WERI-Rb-1 (cell line): Measurements from ENCODE around the gene ANKRD40CL.

ENCODE experiments used
- DNase-seq: peaks from one replicate; pipeline ENCODE4 v3.0.0-alpha.2; 2020
- H3K27ac ChIP-seq: fragments of 250-450 bp; sonication (Bioruptor Pico); 2 replicates; pipeline ENCODE4 v1.5.1; 2020; ENCODE audit warnings: mild to moderate bottlenecking, moderate library complexity
- H3K27me3 ChIP-seq: fragments of 250-450 bp; sonication (Bioruptor Pico); 2 replicates; pipeline ENCODE4 v1.5.1; 2021; ENCODE audit warnings: mild to moderate bottlenecking, low read depth, moderate library complexity; ENCODE audit not compliant: insufficient read depth, severe bottlenecking
- H3K36me3 ChIP-seq: fragments of 250-450 bp; sonication (Bioruptor Pico); 2 replicates; pipeline ENCODE4 v1.5.1; 2020; ENCODE audit warnings: mild to moderate bottlenecking, moderate library complexity
- H3K4me3 ChIP-seq: 2 replicates; pipeline ENCODE4 v1.5.1; 2011; ENCODE audit warnings: low read depth, mild to moderate bottlenecking, control low read depth, low read length
- H3K9me3 ChIP-seq: fragments of 250-450 bp; sonication (Bioruptor Pico); 2 replicates; pipeline ENCODE4 v1.5.1; 2021; ENCODE audit warnings: mild to moderate bottlenecking, moderate library complexity; ENCODE audit not compliant: severe bottlenecking
- CTCF ChIP-seq: IDR thresholded peaks from 2 replicates; pipeline ENCODE4 v1.5.1; 2011; ENCODE audit warnings: low read depth, mild to moderate bottlenecking, control low read depth, inconsistent platforms, low read length

ANKRD40CL gene

GRCh38 chr17:50778471-50778870 lies 11.2 kb upstream of the ANKRD40CL start:
- Histone ChIP-seq H3K27me3 (no peaks in the 10 kb centered on the region), H3K27ac (no peak overlapping the region), H3K36me3 (no peaks in the 10 kb centered on the region), H3K9me3 (no peaks in the 10 kb centered on the region), H3K4me3 (no peak overlapping the region)
- DNase-seq: no peak
- TF ChIP-seq CTCF: no peak

GRCh38 chr17:50775926-50776325 lies 8.6 kb upstream of the ANKRD40CL start:
- no peak for DNase-seq
- Histone ChIP-seq H3K27me3 (no peaks in the 10 kb centered on the region), H3K27ac (no peak overlapping the region), H3K9me3 (no peaks in the 10 kb centered on the region), H3K36me3 (no peaks in the 10 kb centered on the region), H3K4me3 (no peak overlapping the region)
- TF ChIP-seq CTCF: no peak

- Histone ChIP-seq H3K4me3 (no peak overlapping the region), H3K9me3 (no peaks in the 10 kb centered on the region), H3K27ac (no peak overlapping the region), H3K36me3 (no peaks in the 10 kb centered on the region), H3K27me3 (no peaks in the 10 kb centered on the region)
- no peak for DNase-seq
- TF ChIP-seq CTCF: peak; percentile 37; the same call in 1 of the 2 replicates
These were observed 7.0 kb upstream of the ANKRD40CL start for GRCh38 chr17:50774225-50774803.

GRCh38 chr17:50771991-50772785 lies 4.9 kb upstream of the ANKRD40CL start:
- Histone ChIP-seq H3K27ac (no peak overlapping the region), H3K9me3 (no peaks in the 10 kb centered on the region), H3K27me3 (no peaks in the 10 kb centered on the region), H3K4me3 (no peak overlapping the region), H3K36me3 (no peaks in the 10 kb centered on the region)
- TF ChIP-seq CTCF: no peak
- DNase-seq: no peak

- no peak overlapping the region for H3K27ac ChIP-seq
- TF ChIP-seq CTCF: no peak
- H3K4me3 ChIP-seq: no peak overlapping the region
- no peaks in the 10 kb centered on the region for H3K9me3 ChIP-seq
- no peaks in the 10 kb centered on the region for H3K36me3 ChIP-seq
- DNase-seq: no peak
- no peaks in the 10 kb centered on the region for H3K27me3 ChIP-seq
These were observed 3.0 kb upstream of the ANKRD40CL start for GRCh38 chr17:50770346-50770745.
